ENCODE measurements around the gene PPP4R3A. TPM values are rescaled to one million over a fixed set of nuclear protein-coding genes. Genes with fewer than 3 reads are reported as not detected.
A peak's percentile ranks its signal among the peaks of the same experiment; 100 is the strongest.

PPP4R3A gene
- total RNA-seq, 1 donor from 2014 or later: 79.5 TPM

GRCh38 chr14:91506226-91506625 is 3.9 kb downstream of the PPP4R3A start:
- Mint-ChIP-seq H3K36me3 (ENCODE audit: low read depth, unreplicated experiment) (no peaks in the 10 kb centered on the region), H3K4me3 (ENCODE audit: unreplicated experiment) (peak overlapping the region; percentile 71)
- peaks cover 4% of the 10 kb centered on the region for H3K4me1 ChIP-seq (ENCODE audit: insufficient read depth, low read length)

DNA sequence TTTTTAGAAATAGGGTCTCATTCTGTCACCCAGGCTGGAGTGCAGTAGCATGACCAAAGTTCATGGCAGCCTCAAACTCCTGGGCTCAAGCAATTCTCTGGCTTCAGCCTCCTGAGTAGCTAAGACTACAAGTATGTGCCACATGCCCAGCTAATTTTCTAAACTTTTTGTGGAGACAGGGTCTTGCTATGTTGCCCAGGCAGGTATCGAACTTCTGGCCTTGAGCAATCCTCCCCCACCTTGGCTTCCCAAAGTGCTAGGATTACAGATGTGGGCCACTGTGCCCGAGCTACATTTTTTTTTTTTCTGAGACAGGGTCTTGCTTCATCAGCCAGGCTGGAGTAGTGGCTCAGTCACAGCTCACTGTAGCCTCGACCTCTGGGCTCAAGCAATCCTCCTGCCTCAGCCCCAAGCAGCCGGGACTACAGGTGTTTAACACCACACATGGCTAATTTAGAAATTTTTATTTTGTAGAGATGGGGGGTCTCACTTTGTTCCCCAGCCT is 7.1 kb downstream of the PPP4R3A start:
- H3K4me1 ChIP-seq (ENCODE audit: insufficient read depth, low read length): no peaks in the 10 kb centered on the region
- H2AFZ ChIP-seq (ENCODE audit: low read depth, low read length): no peak overlapping the region
- no peak overlapping the region for H3K27ac ChIP-seq (ENCODE audit: low read depth, low read length)
- peaks cover 95% of the 10 kb centered on the region for H3K79me2 ChIP-seq (ENCODE audit: insufficient read depth, low read length)
- FAIRE-seq (no peak), DNase-seq (ENCODE audit: low read depth) (no peak)
- Mint-ChIP-seq H3K27ac (ENCODE audit: unreplicated experiment) (no peak overlapping the region), H3K4me1 (ENCODE audit: low read depth, unreplicated experiment) (peaks cover 7% of the 10 kb centered on the region), H3K36me3 (ENCODE audit: low read depth, unreplicated experiment) (no peaks in the 10 kb centered on the region), H3K4me3 (ENCODE audit: unreplicated experiment) (peak overlapping the region; percentile 9), H3K9me3 (ENCODE audit: unreplicated experiment) (no peaks in the 10 kb centered on the region), H3K27me3 (ENCODE audit: low read depth, unreplicated experiment) (no peaks in the 10 kb centered on the region)
- TF ChIP-seq EZH2 (IDR thresholded peaks at IDR 0.05; ENCODE audit: insufficient read depth, low read length) (no peak), CTCF (IDR thresholded peaks at IDR 0.05; ENCODE audit: insufficient read depth, low read depth, low read length) (no peak)
- H3K9me3 ChIP-seq (ENCODE audit: insufficient read depth, low read depth, low read length): no peaks in the 10 kb centered on the region
- H4K20me1 ChIP-seq (ENCODE audit: insufficient read depth, low read length): peaks cover 93% of the 10 kb centered on the region
- H3K4me3 ChIP-seq (ENCODE audit: insufficient read depth, low read depth, low read length): no peak overlapping the region
- H3K36me3 ChIP-seq (ENCODE audit: insufficient read depth, low read length): peaks cover 10% of the 10 kb centered on the region
- H3K9ac ChIP-seq (ENCODE audit: low read length): no peak overlapping the region
- no peaks in the 10 kb centered on the region for H3K27me3 ChIP-seq (ENCODE audit: insufficient read depth, low read length)
- no peak overlapping the region for H3K4me2 ChIP-seq (ENCODE audit: low read length)

More at GRCh38 chr14:91506226-91506625, 3.9 kb downstream of the PPP4R3A start:
- Histone ChIP-seq H3K27me3 (ENCODE audit: insufficient read depth, low read length) (no peaks in the 10 kb centered on the region), H3K36me3 (ENCODE audit: insufficient read depth, low read length) (peaks cover 10% of the 10 kb centered on the region), H3K4me2 (ENCODE audit: low read length) (peak overlapping the region; percentile 57), H4K20me1 (ENCODE audit: insufficient read depth, low read length) (peaks cover 78% of the 10 kb centered on the region), H3K79me2 (ENCODE audit: insufficient read depth, low read length) (peaks cover 85% of the 10 kb centered on the region), H3K9me3 (ENCODE audit: insufficient read depth, low read depth, low read length) (no peaks in the 10 kb centered on the region), H3K27ac (ENCODE audit: low read depth, low read length) (no peak overlapping the region), H3K4me3 (ENCODE audit: insufficient read depth, low read depth, low read length) (no peak overlapping the region), H3K9ac (ENCODE audit: low read length) (no peak overlapping the region), H2AFZ (ENCODE audit: low read depth, low read length) (no peak overlapping the region)
- FAIRE-seq: no peak
- DNase-seq (ENCODE audit: low read depth): no peak
- Mint-ChIP-seq H3K4me1 (ENCODE audit: low read depth, unreplicated experiment) (peaks cover 11% of the 10 kb centered on the region), H3K27me3 (ENCODE audit: low read depth, unreplicated experiment) (no peaks in the 10 kb centered on the region), H3K27ac (ENCODE audit: unreplicated experiment) (no peak overlapping the region), H3K9me3 (ENCODE audit: unreplicated experiment) (no peaks in the 10 kb centered on the region)
- TF ChIP-seq EZH2 (IDR thresholded peaks at IDR 0.05; ENCODE audit: insufficient read depth, low read length) (no peak), CTCF (IDR thresholded peaks at IDR 0.05; ENCODE audit: insufficient read depth, low read depth, low read length) (no peak)
